NCI-H748 (cell line): ENCODE data around the gene NMRK1.

Source experiments
- DNase-seq: peaks from one replicate; lab custom pipeline; 2025; ENCODE audit not compliant: unreplicated experiment; lab: John Stamatoyannopoulos, UW

The NMRK1 gene

GRCh38 chr9:75102177-75102790 is 14.3 kb upstream of the NMRK1 start:
- DNase-seq = no peak

- no peak for DNase-seq
Observed at GRCh38 chr9:75101004-75101588, 13.1 kb upstream of the NMRK1 start.

- no peak for DNase-seq
Observed at GRCh38 chr9:75096796-75097195, 8.8 kb upstream of the NMRK1 start.

- no peak for DNase-seq
Observed at GRCh38 chr9:75092766-75093165, 4.8 kb upstream of the NMRK1 start.

- DNase-seq = no peak
Observed at GRCh38 chr9:75090579-75090978, 2.6 kb upstream of the NMRK1 start.

GRCh38 chr9:75089373-75089766 is 1.4 kb upstream of the NMRK1 start:
- DNase-seq = no peak

GRCh38 chr9:75088646-75089372 is 854 bp upstream of the NMRK1 start:
- peak; percentile 90 for DNase-seq

- DNase-seq = peak; percentile 45
Observed at GRCh38 chr9:75087289-75087823, 599 bp downstream of the NMRK1 start.

- no peak for DNase-seq
Observed at GRCh38 chr9:75086541-75087288, 1.2 kb downstream of the NMRK1 start.

GRCh38 chr9:75085640-75086039 is 2.3 kb downstream of the NMRK1 start:
- DNase-seq = no peak

- no peak for DNase-seq
Observed at GRCh38 chr9:75084081-75084672, 3.8 kb downstream of the NMRK1 start.

- DNase-seq = no peak
Observed at GRCh38 chr9:75083188-75083970, 4.6 kb downstream of the NMRK1 start.

- DNase-seq = no peak
Observed at GRCh38 chr9:75081632-75082031, 6.3 kb downstream of the NMRK1 start.

- no peak for DNase-seq
Observed at GRCh38 chr9:75072895-75073294, 15.1 kb downstream of the NMRK1 start.

- DNase-seq = no peak
Observed at GRCh38 chr9:75071530-75072122, 16.3 kb downstream of the NMRK1 start.

GRCh38 chr9:75069171-75069570 is 18.8 kb downstream of the NMRK1 start:
- DNase-seq = no peak

- no peak for DNase-seq
Observed at GRCh38 chr9:75067894-75068293, 20.1 kb downstream of the NMRK1 start.

- DNase-seq = no peak
Observed at GRCh38 chr9:75065510-75065909, 22.4 kb downstream of the NMRK1 start.

GRCh38 chr9:75064307-75065025 is 23.5 kb downstream of the NMRK1 start:
- no peak for DNase-seq
